HG03520 (cell line): Measurements from ENCODE around the gene PRKCH.

Experiments used
- ATAC-seq: cut with Tn5 transposase; IDR thresholded peaks from one replicate; pipeline ENCODE4 v1.9.1; 2021; ENCODE audit warnings: mild to moderate bottlenecking, moderate library complexity; ENCODE audit not compliant: unreplicated experiment

PRKCH gene

DNA sequence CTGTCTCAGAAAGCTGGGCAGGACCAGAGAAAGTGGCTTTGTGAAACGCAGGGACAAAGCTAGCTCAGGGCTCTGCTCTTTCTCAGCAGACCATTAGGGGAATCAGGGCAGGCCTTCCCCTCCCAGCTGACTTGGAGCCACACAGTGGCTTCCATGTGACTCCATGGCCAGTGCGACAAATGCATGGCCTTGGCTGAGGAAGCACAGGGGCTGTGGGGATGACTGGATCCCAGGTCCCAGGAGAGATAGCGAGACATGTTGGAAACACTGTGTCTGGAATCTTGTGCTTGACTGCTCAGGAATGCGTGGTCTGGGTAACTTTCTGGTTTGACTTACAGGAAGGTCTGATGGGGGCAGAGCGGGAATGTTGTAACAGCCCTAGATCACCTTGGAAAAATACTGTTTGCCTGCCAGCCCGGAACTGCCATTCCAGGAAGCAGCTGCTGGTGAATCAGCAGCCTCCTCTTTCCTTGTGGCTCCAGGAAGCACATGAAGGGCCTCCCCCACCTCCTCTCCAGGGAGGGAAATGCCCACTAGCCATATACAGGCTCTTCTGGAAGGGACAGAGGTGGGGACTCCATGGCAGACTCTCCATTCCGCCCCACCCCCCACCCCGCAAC is 240.4 kb downstream of the PRKCH start:
- no peak for ATAC-seq

DNA sequence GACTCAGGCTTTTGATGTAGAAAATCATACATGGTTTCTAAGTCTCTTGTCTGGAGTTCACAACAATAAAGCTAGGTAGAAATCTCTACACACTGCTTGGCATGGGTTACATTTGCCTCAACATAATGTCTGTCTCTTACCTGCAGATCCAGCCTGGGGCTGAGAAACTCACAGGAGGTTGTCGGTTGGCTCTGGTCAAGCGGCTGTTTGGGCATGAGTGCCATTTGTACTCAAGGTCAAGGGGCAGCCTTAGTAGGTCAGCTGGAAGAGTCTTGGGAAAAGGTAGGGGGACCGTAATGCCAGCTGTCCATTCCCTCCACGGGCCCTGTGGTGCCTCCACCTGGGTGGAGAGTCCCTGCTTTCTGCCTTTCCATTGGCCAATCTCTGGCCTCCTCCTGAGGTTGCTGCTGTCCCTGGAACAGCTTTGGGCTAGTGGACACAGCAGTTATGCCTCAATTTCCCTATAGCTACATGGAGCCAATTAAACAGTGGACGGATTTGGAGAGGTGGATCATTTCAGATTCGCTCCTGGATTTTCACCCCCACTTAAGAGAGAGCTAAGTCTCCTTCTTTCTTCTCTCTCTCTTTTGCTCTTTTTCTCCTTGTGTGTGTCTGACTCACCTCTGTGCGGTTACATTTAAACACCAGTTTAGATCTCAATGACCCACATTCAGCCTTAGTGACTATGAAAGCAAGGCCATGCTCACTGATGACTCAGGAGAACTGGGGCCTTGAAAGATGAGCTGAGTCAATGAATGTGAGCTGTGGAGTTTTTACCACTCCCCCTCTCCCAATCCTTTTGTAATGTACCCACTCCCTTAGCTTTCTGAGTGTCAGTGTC is 241.2 kb downstream of the PRKCH start:
- no peak for ATAC-seq

DNA sequence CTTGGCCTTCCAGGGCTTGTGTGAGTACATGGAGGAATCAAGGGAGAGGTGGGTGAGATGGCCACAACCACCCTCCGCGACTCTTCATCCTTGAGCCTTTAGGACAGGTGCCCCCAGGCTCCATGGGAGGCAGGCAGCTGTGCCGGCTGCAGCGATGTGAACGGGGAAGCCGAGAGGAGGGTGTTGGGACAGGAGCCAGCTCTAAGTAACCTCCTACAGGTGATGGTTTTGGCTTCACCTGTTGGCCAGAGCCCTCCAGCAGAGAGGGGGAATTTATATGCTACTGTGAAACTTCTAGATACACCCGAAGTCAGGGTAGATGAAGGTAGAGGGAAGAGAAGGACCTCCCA is 241.8 kb downstream of the PRKCH start:
- ATAC-seq: no peak

DNA sequence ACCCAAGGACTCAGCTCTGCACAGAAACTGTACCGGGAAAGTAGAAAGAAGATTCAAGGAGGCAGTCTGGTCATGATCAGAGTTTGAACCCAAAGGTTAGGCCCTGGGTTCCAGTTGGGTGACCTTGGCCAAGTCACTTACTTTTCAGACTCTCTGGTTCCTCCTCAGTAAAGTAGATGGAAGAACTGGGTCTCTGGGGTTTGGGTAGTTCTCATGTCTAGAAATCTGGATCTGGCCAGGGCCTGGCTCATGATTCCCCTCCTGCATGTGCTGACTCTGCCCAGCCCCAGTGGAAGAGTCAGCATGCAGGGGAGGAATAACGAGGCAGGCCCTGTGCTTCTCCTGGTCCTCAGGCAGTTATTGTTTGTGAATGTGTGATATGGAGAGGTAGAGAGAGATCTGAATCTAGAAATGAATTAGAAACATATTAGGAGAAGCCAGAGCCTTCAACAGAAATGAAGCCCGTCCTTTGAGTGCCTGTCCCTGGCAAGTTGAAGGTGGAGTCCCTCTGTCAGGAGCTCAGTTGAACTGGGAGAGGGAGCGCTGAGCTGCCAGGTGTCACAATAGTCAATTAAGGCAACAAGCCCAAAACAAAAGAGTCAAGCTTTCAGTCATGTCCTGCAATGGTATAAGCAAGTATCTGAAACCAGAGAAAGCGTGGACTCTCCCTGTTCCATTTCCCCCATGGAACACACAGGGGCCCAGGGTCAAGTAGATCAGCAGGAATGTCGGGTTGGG is 242.7 kb downstream of the PRKCH start:
- ATAC-seq: no peak

DNA sequence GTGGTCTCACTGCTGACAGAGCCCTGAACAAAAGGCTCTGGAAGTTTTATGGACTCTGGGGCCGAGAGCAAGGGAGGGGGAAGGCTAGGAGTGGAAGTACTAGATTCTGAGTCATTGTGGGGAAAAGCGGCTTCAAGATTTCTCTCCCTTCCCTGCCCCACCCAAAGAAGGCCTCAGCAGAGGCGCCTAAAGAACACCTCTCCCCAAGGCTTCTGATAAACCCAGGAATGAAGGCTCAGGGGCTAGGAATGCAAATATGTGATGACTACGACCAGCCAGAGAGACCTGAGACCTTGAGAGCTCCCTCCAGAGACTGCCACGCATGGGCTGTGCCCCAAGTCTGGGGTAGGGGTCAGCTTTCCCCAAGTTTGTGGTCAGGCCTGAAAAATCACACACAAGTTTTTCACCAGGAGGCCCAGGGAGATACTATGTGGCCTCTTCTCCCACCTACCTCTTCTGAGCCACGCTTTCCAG is 243.3 kb downstream of the PRKCH start:
- ATAC-seq: no peak

DNA sequence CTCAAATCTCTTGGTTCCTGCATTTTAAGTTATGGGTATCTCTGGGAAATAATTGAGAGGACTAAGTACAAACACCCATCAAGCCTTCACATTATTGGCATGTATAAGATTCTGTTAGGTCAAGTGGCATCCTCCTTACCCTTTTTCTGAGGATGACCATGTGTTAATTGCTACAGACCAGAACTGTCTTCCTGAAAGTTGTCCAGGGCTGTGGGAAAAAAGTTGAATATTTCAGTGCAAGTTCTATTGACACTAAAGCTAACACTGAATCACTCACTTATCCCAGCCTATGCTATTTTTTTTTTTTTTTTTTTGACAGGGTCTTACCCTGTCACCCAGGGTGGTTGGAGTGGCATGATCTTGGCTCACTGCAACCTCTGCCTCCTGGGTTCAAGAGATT is 243.8 kb downstream of the PRKCH start:
- ATAC-seq: no peak

DNA sequence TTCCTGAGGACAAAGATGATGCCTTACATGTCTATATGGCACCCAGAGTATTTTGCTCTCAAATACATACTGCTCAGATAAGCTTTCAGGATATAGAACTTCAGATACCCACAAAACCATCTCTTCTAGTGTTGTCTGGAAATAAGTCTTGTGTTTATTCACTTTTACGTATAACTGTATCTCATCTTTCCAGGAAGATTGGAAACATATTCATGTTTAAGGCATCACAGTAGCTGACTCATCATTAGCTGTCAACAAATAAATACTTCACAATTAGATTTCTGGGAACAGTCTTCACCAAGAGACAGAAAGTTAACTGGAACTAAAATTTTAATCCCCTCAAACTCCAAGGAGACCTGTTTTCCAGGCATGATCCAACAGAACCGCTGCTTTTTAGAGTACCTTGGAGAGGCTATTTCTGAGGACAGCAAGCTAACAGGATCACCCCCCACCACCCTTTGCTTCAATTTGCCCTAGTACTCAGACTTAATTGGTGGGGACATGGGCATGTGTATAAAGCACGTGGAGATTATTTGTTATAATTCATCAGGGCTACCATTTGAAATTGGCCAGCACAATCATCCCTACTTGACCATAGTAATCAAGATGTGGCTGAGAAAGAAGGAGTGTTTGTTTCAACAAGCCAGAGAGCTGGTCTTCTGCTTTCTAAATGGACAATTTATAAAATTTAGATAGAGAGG is 244.6 kb downstream of the PRKCH start:
- no peak for ATAC-seq

DNA sequence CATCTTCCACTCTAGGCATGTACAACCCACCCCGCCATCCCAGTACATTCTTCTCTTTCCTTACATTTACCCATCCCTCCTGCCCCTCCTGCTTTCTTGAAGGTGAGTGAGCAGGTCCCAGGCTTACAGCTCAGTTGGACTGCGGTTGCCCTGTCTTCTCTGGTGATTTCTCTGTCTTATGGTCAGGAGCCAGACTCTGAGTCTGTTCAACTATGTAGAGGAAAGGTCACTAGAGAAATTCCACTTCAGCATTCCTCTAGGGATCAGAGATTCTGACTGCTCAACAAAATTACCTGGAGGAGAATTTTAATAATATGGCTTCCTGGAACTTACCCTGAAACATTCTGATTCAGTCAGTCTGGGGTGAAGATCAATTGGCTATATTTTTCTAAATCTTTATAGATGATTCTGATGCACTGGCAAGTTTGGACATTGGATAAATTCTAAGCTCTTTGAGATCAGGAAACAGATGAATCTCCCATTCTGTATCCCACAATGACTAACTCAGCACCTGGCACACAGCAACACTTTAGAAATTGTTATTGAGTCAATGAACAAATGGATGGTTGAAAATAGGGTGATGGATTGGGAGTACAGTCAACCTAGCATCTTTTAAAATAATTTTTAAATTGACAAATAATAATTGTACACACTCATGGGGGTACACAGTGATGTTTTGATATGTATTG is 245.3 kb downstream of the PRKCH start:
- no peak for ATAC-seq

DNA sequence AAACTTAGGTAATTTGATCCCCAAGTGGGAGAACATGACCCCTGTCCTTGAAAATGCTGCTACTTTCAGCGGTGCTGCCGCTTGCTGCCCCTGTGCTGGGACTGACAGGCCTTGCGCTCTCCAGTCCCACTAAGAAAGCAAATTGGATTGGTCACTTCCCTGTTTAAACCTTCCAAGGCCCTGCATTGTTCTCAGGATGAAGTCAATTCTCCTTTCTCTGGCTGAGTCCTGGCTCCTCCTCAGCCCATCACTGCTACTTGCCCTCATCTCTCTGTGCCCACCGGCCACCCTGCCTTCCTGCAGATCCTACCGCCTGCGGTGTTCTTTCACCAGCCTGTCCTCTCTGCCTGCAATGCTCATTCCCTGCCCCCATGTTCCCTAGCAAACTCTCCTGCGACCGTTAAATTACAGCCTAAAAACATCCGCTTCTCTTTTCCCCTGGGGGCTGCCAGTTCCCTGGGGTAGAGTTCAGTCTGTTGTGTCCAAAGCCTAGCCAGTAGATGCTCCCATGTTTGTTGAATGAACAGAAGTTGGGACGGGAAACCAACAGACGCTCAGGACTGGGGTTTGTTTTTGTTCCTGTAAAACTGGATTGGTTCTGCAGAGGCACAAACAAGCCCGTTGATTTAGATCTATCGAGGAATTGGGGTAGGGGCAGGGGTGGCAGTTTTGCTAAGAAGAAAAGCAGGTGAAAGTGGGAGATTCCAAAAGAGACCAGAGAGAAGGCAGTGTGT is 246.6 kb downstream of the PRKCH start:
- ATAC-seq: no peak

DNA sequence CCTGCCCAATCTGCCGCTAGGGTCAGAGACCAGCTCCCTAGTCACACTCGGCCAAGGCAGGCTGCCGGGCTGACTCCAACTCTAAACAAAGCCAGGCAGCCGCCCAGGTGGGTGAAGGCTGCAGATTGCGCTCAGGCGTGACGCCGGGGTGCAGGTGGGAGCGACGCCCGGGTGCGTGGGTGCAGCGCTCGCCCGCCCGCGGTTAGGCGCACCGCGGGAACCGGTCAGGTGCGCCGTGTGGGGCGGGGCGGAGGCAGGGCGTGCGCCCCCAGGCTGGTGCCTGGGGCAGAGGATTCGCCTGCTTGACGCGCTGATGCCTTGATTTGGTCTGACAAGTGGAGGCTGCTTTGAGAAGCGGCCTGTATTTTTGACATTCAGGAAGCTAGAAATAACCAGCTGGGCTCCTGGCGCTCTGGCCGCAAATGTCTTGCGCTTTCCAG is 247.2 kb downstream of the PRKCH start:
- ATAC-seq: peak; percentile 84

DNA sequence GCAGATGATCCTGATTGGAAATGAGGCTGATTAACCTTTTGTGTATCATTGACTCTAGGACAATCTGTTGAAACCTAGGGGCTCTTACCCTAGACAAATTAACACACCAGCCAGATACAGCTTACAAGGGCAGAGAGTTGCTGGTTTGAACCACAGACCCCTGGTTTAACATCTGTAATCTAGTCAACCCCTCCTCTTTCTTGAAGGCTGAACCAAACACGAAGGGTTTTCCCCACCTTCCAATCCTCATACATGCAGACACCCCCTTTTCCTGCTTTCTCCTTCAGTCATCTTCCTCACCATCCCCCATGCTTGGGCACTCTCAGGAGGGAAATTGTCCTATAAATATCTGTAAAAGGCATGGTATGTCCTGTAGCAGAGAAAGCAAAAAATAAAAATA is 247.9 kb downstream of the PRKCH start:
- no peak for ATAC-seq

DNA sequence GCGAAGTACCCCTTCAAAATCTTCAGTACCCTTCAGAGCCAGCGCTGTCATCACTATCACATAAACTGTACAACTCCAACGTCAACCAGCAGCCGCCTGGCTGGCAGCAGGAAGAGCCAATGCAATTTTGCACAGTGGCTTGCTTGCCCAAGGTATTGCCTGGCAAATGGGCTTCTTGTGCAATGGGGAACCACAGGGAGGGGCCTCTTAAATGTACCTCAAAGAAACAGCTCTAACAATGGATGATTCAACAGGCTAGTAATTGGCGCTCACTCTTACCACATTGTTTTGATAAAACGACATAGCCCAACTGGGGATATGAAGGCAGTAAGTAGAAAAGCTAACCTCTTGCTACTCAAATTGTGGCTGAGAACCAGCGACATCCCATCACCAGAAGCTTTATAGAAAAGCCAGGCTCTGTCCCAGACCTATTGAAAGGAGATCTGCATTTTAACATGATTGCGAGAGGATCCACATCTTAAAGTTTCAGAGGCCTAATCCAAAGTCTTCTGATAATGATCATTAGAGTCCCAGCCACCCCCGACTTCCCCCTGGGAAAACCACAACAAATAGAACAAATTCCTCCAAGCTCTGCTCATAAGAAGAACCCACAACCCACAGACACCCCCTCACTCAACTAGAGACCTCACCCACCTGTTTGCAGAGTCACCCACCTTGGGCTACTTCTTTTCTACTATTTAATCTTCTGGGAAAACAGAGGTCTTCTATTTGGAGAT is 248.6 kb downstream of the PRKCH start:
- no peak for ATAC-seq

DNA sequence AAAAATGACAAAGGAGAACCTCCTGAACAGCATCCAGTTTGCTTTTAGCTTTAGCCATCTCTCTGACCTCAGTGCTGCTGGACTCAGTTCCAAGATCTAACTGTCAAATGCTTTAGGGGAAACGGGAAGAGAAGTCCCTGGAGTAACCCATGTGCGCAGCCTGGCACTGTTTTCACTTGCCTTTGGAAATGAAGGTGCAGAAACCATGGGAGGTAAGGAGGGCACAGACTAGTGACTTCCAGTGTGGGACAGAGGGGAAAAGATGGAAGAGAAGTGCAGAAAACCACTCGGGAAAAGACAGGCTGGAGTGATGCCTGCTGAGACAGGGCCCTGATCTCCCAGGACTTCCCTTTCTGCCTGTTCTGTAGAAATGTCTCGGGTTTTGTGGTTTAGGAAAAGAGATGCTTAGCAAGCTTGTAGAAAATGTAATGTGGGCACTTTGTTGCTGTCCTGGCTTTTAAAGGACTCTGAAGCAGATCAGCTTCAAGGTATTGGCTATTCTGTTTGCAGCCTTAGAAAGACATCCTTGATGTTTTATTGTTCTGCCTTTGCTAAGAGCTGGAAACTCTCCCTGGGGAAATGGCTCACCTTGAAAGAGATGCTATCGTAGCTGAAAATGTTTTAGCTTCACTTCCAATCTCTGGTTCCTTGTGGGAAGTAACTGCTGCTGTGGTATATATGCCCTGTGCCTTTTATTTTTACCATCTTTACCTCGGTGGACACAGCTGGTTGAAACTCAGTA is 249.3 kb downstream of the PRKCH start:
- ATAC-seq: no peak

DNA sequence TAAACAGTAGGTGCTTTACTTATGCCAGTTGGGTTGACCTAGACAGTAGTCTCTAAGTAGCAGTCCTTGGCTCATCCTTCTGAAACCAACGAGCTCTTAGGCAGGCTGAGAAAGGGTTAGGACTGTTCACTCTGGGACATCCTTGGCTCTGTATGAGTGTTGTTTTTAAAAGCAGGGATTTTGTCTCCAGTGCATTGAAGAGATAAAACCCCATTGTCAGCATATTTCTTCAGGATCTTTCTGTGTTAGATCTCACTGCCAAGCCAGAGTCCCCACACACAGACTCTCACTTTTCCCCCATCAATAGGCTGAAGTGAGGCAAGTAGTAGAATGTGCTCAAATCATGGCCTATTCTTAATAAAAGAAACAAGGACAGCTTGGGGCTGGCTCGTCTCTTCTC is 250.5 kb downstream of the PRKCH start:
- ATAC-seq: no peak

DNA sequence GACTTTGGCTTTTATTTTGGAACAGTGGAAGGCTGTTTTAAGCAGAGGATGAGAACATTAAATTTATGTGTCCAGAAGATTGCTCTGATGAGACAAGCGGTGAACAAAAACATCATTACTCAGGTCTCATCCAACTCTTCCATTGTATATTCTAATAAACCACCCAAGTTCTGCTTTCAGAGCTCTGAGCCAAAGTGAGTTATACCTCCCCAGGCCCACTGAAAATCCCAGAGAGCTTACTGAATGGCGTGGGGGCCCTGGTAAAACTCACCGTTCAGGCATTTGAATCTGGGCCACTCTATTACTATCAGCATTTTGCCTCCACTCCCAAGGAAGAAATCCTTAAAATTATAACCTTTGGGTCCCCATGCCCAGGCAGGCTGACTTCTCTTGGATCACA is 251.9 kb downstream of the PRKCH start:
- no peak for ATAC-seq

DNA sequence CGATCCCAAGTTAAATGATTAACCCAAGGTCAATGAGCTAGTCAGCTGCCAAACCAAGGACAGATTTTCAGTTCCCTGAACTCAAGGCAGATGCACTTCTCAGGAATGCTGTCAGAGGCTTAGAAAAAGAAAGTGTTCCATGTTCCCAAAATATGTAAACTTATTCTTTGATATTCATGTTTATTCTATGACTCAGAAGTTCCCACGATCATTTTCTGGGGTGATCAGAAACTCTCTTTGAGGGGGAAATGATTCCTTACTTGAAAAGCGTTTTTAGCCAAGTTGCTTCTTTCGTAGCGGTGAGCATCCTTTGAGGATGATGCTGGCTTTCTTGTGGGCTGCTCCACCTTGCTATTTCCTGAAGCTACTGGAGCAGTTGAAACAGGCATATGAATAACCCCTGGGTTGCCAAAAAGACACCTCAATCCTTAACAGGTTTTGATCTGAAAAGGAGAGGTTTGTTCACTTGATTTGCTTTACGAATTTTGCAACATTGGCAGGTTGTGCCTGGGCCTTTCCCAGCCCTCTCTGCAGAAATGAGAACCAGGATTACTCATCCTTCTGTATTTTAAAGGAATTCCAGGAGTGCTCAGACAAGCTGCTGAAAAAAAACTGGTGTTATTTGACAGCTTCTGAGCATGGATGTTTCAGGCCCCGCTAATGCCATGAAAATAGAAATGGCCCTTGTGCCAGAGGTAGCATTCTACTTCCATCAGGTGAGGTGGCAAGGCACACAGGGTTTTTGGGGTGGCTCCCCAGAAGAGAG is 252.6 kb downstream of the PRKCH start:
- no peak for ATAC-seq

DNA sequence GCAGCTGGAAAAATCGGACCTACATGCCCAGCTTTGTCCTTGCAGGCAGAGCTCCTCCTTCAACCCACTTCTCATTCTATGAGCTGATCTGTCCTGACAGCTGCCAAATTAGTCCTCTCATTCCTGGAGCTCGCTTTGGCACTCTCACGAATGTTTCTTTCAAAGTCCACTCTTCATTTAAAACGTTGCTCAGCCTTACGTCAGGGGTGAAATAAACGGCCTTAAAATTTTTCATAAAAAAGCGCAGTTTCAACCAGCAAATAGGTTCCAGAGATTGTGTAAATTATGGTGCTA is 253.1 kb downstream of the PRKCH start:
- ATAC-seq: no peak

DNA sequence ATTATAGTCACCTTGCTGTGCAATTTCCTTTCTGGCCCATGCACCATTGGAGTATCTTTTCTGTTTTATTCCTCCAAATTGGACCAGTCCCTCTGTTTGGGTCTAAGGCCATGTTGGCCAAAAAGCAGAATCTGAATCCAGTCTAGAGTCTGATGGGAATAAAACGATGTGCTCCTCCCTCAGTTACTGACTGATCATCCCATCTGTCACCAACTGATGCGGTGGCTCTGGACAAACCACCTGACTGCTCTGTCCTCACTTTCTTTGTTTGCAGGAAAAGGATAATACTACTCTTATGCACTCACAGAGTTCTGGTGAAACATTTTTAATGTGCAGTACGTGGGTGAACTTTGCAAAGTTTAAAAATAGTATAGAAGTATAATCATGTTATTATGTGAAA is 253.7 kb downstream of the PRKCH start:
- ATAC-seq: no peak
